Nucleus accumbens (tissue), 56 donors: Measurements from ENCODE around the gene DNM3.

Experiments
- DNase-seq, 56 donors: peaks; one replicate each; lab custom pipeline; 2025; lab: John Stamatoyannopoulos, UW

Gene DNM3

DNA sequence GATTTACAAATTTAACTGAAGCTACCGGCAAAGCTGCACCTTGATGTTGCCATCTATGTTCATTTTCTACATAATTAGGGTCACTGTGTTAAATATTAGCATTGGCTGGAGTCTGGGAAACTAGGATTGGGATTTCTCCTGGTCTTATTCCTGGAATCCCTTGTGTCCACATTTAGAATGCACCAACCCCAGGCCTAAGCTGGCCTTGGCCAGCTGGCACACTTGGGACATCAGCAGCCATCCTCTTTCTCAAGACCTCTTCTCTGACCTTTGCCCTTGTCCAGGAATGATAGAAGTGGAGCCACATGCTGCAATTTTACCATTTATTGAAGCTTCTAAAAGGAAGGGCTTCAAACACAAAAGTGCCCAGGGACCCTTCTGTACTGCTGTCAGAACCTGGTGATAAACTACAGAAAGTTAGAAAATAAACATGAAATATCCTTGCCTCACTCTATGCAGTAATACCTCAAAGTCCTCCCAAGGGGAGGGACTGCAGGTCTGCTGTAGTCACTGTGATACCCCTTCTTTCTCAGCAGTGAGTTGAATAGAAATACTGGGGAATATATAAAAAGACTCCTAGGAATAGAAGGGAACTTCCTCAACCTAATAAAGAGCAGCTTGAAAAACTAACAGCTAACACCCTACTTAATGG lies 616.3 kb downstream of the DNM3 start:
- no peak for DNase-seq

DNA sequence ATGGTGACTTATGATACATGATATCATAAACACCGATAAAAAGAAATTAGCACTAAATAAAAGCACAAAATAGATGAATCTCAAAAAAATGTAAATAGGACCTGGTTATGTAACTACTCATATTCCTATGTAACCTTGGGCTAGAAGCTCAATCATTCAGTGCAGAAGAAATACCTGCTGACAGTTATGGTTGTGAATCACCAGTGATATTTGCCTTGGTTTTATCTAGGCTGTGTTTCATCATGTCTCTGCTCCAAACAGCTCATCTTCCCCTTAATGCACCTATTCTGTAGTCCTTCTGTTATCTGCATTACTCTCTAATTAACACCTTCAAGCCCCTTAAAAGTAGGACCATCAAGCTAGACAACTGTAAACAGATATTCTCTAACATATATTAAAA lies 618.9 kb downstream of the DNM3 start:
- DNase-seq, result no peak

DNA sequence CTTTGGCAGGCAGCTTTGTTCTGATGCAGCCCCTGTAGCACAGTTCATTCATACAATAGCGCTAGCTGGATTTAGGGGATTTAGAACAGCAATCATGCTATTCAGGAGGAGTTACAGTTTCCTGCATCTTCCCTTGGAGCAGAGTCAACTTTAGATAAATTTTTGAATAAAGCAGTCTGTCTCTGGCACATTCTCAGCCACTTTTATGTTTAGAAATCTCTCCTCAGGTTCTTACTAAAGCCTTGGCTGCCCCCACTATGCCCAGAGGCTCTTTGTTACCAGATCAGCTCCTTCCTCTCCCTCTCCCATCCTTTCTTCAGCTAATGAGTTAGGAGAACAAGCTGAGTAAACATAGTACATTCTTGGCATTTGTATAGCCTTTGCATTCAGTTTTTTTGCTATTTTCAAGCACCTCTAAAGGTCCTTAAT lies 619.6 kb downstream of the DNM3 start:
- DNase-seq, result no peak
